ENCODE results near the gene PLA2G4D.

DNA sequence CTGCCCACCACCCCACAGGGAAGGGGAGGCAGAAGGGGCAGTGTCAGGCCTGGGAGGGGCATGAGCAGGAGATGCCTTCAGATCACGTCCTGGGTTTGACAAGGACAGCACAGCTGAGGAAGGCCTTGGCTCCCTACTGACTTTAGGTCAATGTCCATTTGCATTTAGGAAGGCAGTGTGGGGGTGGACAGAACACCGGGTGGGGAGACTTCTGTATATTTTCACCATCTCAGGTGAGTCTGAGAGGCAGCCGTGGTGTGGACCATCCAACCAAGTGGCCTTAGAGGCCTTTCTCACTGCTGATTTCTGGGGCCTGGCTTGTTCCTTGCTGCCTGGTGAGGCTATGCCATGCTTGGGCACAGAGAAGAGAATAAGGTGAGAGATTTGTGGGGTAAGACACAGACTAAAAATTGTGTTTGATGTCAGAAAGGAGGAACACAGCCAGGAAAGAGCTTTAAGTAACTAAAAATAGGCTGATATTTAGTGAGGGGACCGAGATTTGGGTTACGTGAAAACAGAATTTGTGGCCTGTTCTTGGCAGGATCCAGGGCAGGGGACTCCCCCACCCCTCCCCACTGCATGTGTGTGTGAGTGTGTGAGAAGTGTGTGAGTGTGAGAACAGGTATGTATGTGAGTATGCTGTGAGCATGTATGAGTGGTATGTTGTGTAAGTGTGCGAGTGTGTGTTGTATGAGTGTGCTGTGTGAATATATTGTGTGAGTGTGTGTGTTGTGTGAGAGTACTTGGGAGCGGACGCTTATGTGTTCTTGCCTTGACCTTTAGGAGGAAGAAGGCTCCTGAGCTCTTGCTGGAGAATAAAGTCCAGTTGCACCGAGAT, 61.8 kb downstream of the PLA2G4D start:
- TF ChIP-seq POLR2AphosphoS5 (IDR thresholded peaks at IDR 0.05; ENCODE audit: insufficient read depth, low read depth, low read length) (no peak), POLR2A (IDR thresholded peaks at IDR 0.05; ENCODE audit: low read depth, low read length) (no peak), EZH2 (IDR thresholded peaks at IDR 0.05; ENCODE audit: borderline replicate concordance, low read depth, low read length, severe bottlenecking) (no peak), MYC (IDR thresholded peaks at IDR 0.05; ENCODE audit: low read depth, low read length) (no peak), JUN (IDR thresholded peaks at IDR 0.05; ENCODE audit: borderline replicate concordance, insufficient read depth, insufficient read length, low read depth) (no peak), FOS (IDR thresholded peaks at IDR 0.05; ENCODE audit: borderline replicate concordance, insufficient read depth, low read length) (no peak), GATA2 (IDR thresholded peaks at IDR 0.05; ENCODE audit: insufficient read depth, insufficient read length, low read depth, low read length) (no peak)
- TF ChIP-seq, protein P1, sequence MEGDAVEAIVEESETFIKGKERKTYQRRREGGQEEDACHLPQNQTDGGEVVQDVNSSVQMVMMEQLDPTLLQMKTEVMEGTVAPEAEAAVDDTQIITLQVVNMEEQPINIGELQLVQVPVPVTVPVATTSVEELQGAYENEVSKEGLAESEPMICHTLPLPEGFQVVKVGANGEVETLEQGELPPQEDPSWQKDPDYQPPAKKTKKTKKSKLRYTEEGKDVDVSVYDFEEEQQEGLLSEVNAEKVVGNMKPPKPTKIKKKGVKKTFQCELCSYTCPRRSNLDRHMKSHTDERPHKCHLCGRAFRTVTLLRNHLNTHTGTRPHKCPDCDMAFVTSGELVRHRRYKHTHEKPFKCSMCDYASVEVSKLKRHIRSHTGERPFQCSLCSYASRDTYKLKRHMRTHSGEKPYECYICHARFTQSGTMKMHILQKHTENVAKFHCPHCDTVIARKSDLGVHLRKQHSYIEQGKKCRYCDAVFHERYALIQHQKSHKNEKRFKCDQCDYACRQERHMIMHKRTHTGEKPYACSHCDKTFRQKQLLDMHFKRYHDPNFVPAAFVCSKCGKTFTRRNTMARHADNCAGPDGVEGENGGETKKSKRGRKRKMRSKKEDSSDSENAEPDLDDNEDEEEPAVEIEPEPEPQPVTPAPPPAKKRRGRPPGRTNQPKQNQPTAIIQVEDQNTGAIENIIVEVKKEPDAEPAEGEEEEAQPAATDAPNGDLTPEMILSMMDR (IDR thresholded peaks at IDR 0.05; ENCODE audit: extremely low read depth in 1 of 2, insufficient read depth in 1 of 2, low read depth in 1 of 2, low read length in 2 of 2): no peak
- TF ChIP-seq, protein P2, sequence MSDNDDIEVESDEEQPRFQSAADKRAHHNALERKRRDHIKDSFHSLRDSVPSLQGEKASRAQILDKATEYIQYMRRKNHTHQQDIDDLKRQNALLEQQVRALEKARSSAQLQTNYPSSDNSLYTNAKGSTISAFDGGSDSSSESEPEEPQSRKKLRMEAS (IDR thresholded peaks at IDR 0.05; ENCODE audit: insufficient read depth, insufficient read length): no peak
